GM23338 (cell line): ENCODE data around the gene GRM2. TPM values are rescaled to one million over a fixed set of nuclear protein-coding genes. Genes with fewer than 3 reads are reported as not detected.
A peak's percentile ranks its signal among the peaks of the same experiment; 100 is the strongest.

ENCODE experiments used
- ATAC-seq: fragments of 200-7000 bp; cut with Tn5 transposase; 3 replicates; pipeline ENCODE4 v1.9.1; 2020
- DNase-seq: peaks from one replicate; pipeline ENCODE4 v3.0.0-alpha.2; 2015; ENCODE audit warnings: low spot score
- H2AFZ ChIP-seq: fragments of 200-600 bp; sonication (generic); 2 replicates; pipeline ENCODE4 v1.8.0; 2016; ENCODE audit warnings: antibody characterized with exemption, mild to moderate bottlenecking, moderate library complexity
- H3F3A ChIP-seq: fragments of 200-600 bp; sonication (generic); replicated peaks from 2 replicates; pipeline ENCODE4 v1.8.0; 2017; ENCODE audit warnings: antibody characterized with exemption, mixed run types, low read depth
- H3K27ac ChIP-seq: fragments of 200-600 bp; sonication (generic); 2 replicates; pipeline ENCODE4 v1.6.1; 2016; ENCODE audit warnings: low read depth
- H3K27me3 ChIP-seq: fragments of 200-600 bp; sonication (generic); 2 replicates; pipeline ENCODE4 v1.8.0; 2016; ENCODE audit warnings: mild to moderate bottlenecking, mixed run types, moderate library complexity; ENCODE audit not compliant: insufficient read depth
- H3K36me3 ChIP-seq: fragments of 200-600 bp; sonication (generic); 2 replicates; pipeline ENCODE4 v1.8.0; 2016; ENCODE audit warnings: mild to moderate bottlenecking; ENCODE audit not compliant: insufficient read depth
- H3K4me1 ChIP-seq: fragments of 200-600 bp; sonication (generic); 2 replicates; pipeline ENCODE4 v1.8.0; 2016; ENCODE audit warnings: mild to moderate bottlenecking, moderate library complexity; ENCODE audit not compliant: insufficient read depth
- H3K4me2 ChIP-seq: fragments of 200-600 bp; sonication (generic); 2 replicates; pipeline ENCODE4 v1.7.1; 2017; ENCODE audit warnings: mixed run types
- H3K4me3 ChIP-seq: fragments of 200-600 bp; sonication (generic); 2 replicates; pipeline ENCODE4 v1.6.1; 2016; ENCODE audit warnings: mixed run types
- H3K79me2 ChIP-seq: fragments of 200-600 bp; sonication (generic); replicated peaks from 2 replicates; pipeline ENCODE4 v1.8.0; 2017; ENCODE audit warnings: mild to moderate bottlenecking; ENCODE audit not compliant: insufficient read depth
- H3K9me2 ChIP-seq: fragments of 200-600 bp; sonication (generic); 2 replicates; pipeline ENCODE4 v1.8.0; 2017; ENCODE audit not compliant: insufficient read depth
- H4K20me1 ChIP-seq: fragments of 200-600 bp; sonication (generic); replicated peaks from 2 replicates; pipeline ENCODE4 v1.8.0; 2017; ENCODE audit warnings: mild to moderate bottlenecking; ENCODE audit not compliant: insufficient read depth
- H3K27ac Mint-ChIP-seq: 2 replicates; pipeline ENCODE4 v1.8.0; 2020; ENCODE audit warnings: inconsistent platforms, mild to moderate bottlenecking, moderate library complexity, mixed read lengths
- H3K27me3 Mint-ChIP-seq: 3 replicates; pipeline ENCODE4 v1.8.0; 2022; ENCODE audit warnings: low read depth, mild to moderate bottlenecking, moderate library complexity, mixed read lengths, inconsistent platforms; ENCODE audit not compliant: insufficient read depth, poor library complexity
- H3K36me3 Mint-ChIP-seq: 3 replicates; pipeline ENCODE4 v1.8.0; 2021; ENCODE audit warnings: low read depth, mild to moderate bottlenecking, inconsistent platforms, moderate library complexity, mixed read lengths
- H3K4me1 Mint-ChIP-seq: 3 replicates; pipeline ENCODE4 v1.8.0; 2020; ENCODE audit warnings: mild to moderate bottlenecking, inconsistent platforms, mixed read lengths
- H3K4me3 Mint-ChIP-seq: 3 replicates; pipeline ENCODE4 v1.8.0; 2021; ENCODE audit warnings: moderate library complexity, mild to moderate bottlenecking, inconsistent platforms, mixed read lengths
- H3K9me3 Mint-ChIP-seq: 3 replicates; pipeline ENCODE4 v1.8.0; 2020; ENCODE audit warnings: moderate library complexity, mild to moderate bottlenecking, inconsistent platforms, mixed read lengths
- CTCF ChIP-seq, 2 experiments: fragments of 200-600 bp in 1 of 2; sonication (generic) in 1 of 2; conservative IDR thresholded peaks; 2 replicates each; pipeline versions ENCODE4 v1.5.1 to v1.6.1; 2016 to 2017; ENCODE audit warnings: antibody characterized with exemption in 2 of 2, low read depth in 2 of 2, mild to moderate bottlenecking in 2 of 2, moderate library complexity in 1 of 2
- EZH2phosphoT487 ChIP-seq: fragments of 200-600 bp; sonication (generic); IDR thresholded peaks from one replicate; pipeline ENCODE4 v1.8.1; 2018; ENCODE audit warnings: antibody characterized with exemption; ENCODE audit not compliant: unreplicated experiment
- JUNB ChIP-seq: IDR thresholded peaks from one replicate; pipeline ENCODE4 v1.6.1; 2016; ENCODE audit warnings: antibody characterized with exemption; ENCODE audit not compliant: unreplicated experiment
- NANOG ChIP-seq: IDR thresholded peaks from 2 replicates; pipeline ENCODE4 v1.6.1; 2016; ENCODE audit warnings: antibody characterized with exemption, borderline replicate concordance
- ZNF114 ChIP-seq: fragments of 250-450 bp; sonication (Bioruptor Pico); IDR thresholded peaks from 2 replicates; pipeline ENCODE4 v1.5.0; 2020; ENCODE audit warnings: mild to moderate bottlenecking, moderate library complexity
- ZNF331 ChIP-seq: fragments of 250-450 bp; sonication (Bioruptor Pico); IDR thresholded peaks from 2 replicates; pipeline ENCODE4 v1.5.0; 2020; ENCODE audit warnings: low read depth, mild to moderate bottlenecking, moderate library complexity
- polyA plus RNA-seq: library from polyadenylated mRNA; unstranded; fragments of >200 nt; fragmentation: Nextera tagmentation; extraction: Ambion mirVana; gene quantifications from 2 replicates; pipeline ENCODE4 v1.2.1, GENCODE V29; 2016
- total RNA-seq: library from RNA; depleted of rRNA; stranded (reverse); fragments of >200 nt; shearing (Covaris generic); gene quantifications from 2 replicates; pipeline ENCODE4 v1.2.3, GENCODE V29; 2014
- TF ChIP-seq, protein P1 (sequence below): IDR thresholded peaks from one replicate; pipeline ENCODE4 v1.6.1; 2018; ENCODE audit warnings: antibody characterized with exemption; ENCODE audit not compliant: unreplicated experiment

Gene GRM2
- total and polyA plus RNA-seq, 2 experiments from 2014 or later = 2.1 to 5.1 TPM

- TF ChIP-seq, protein P1, sequence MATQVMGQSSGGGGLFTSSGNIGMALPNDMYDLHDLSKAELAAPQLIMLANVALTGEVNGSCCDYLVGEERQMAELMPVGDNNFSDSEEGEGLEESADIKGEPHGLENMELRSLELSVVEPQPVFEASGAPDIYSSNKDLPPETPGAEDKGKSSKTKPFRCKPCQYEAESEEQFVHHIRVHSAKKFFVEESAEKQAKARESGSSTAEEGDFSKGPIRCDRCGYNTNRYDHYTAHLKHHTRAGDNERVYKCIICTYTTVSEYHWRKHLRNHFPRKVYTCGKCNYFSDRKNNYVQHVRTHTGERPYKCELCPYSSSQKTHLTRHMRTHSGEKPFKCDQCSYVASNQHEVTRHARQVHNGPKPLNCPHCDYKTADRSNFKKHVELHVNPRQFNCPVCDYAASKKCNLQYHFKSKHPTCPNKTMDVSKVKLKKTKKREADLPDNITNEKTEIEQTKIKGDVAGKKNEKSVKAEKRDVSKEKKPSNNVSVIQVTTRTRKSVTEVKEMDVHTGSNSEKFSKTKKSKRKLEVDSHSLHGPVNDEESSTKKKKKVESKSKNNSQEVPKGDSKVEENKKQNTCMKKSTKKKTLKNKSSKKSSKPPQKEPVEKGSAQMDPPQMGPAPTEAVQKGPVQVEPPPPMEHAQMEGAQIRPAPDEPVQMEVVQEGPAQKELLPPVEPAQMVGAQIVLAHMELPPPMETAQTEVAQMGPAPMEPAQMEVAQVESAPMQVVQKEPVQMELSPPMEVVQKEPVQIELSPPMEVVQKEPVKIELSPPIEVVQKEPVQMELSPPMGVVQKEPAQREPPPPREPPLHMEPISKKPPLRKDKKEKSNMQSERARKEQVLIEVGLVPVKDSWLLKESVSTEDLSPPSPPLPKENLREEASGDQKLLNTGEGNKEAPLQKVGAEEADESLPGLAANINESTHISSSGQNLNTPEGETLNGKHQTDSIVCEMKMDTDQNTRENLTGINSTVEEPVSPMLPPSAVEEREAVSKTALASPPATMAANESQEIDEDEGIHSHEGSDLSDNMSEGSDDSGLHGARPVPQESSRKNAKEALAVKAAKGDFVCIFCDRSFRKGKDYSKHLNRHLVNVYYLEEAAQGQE = no peak
- TF ChIP-seq NANOG (no peak), JUNB (no peak), ZNF331 (CRISPR knock-in tag) (no peak)
Measured at GRCh38 chr3:51706021-51706485, 815 bp upstream of the GRM2 start (continued).

DNA sequence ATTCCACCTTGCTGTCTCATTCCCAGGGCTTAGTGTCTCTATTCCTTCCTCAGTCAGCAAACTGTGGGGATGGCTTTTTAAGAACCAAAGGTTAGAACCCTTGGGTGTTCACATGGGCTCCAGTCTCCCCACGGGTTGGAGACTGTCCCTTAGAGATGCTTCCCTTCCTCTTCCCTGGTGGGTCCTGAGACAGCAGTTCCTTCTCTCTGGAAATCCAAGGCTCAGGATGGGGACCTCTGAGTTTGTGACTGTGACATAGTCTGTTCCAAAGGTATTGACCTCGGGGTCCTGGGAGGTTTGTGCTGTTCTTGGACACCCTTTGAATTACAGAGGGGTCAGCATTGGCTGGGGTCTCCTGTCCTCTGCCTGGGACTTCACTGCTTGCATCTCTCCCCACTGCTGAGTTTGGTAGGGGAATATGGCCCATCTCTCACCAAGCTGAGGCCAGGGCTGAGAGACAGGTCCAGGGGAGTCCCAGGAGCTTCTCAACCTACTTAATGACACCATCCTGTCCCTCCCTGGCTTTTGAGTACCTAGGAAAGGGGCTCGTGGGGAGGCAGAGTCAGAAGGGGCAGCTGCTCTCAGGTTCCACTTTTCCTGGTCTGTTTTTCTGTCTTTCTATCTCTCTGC lies 1.5 kb downstream of the GRM2 start:
- peaks cover 27% of the 10 kb centered on the region for H3K27me3 Mint-ChIP-seq
- no peaks in the 10 kb centered on the region for H3K9me2 ChIP-seq
- peaks cover 22% of the 10 kb centered on the region for H3K27me3 ChIP-seq
- no peak for DNase-seq
- peak overlapping the region; percentile 85; the same call in 2 of the 3 replicates for H3K4me3 Mint-ChIP-seq
- H3K36me3 Mint-ChIP-seq = no peaks in the 10 kb centered on the region; the same call in 2 of the 3 replicates
- H3K9me3 Mint-ChIP-seq = no peaks in the 10 kb centered on the region; the same call in 2 of the 3 replicates
- H3K4me2 ChIP-seq = no peak overlapping the region
- H3K4me3 ChIP-seq = no peak overlapping the region
- TF ChIP-seq ZNF114 (CRISPR knock-in tag) = no peak
- H3K79me2 ChIP-seq = no peaks in the 10 kb centered on the region
- H3K27ac ChIP-seq = no peak overlapping the region
- peaks cover 14% of the 10 kb centered on the region for H3K4me1 ChIP-seq
- H4K20me1 ChIP-seq = peaks cover 5% of the 10 kb centered on the region
- H3K4me1 Mint-ChIP-seq = peaks cover 31% of the 10 kb centered on the region
- no peak overlapping the region for H2AFZ ChIP-seq
- no peak for ATAC-seq
- no peak overlapping the region for H3K27ac Mint-ChIP-seq
- H3F3A ChIP-seq = peaks cover 6% of the 10 kb centered on the region; the same call in 1 of the 2 replicates
- no peaks in the 10 kb centered on the region for H3K36me3 ChIP-seq

DNA sequence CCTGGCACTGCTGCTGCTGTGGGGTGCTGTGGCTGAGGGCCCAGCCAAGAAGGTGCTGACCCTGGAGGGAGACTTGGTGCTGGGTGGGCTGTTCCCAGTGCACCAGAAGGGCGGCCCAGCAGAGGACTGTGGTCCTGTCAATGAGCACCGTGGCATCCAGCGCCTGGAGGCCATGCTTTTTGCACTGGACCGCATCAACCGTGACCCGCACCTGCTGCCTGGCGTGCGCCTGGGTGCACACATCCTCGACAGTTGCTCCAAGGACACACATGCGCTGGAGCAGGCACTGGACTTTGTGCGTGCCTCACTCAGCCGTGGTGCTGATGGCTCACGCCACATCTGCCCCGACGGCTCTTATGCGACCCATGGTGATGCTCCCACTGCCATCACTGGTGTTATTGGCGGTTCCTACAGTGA lies 2.1 kb downstream of the GRM2 start:
- Histone ChIP-seq H3K27me3 (peaks cover 22% of the 10 kb centered on the region), H4K20me1 (peaks cover 5% of the 10 kb centered on the region), H3K36me3 (no peaks in the 10 kb centered on the region), H3K4me2 (no peak overlapping the region), H3K79me2 (no peaks in the 10 kb centered on the region), H3K4me1 (peaks cover 7% of the 10 kb centered on the region), H3K4me3 (no peak overlapping the region), H2AFZ (no peak overlapping the region), H3K27ac (no peak overlapping the region), H3K9me2 (no peaks in the 10 kb centered on the region), H3F3A (peaks cover 6% of the 10 kb centered on the region; the same call in 1 of the 2 replicates)
- H3K4me1 Mint-ChIP-seq = peaks cover 27% of the 10 kb centered on the region
- H3K9me3 Mint-ChIP-seq = no peaks in the 10 kb centered on the region; the same call in 2 of the 3 replicates
- peaks cover 3% of the 10 kb centered on the region; the same call in 1 of the 3 replicates for H3K36me3 Mint-ChIP-seq
- H3K4me3 Mint-ChIP-seq = no peak overlapping the region; the same call in 2 of the 3 replicates
- peaks cover 27% of the 10 kb centered on the region for H3K27me3 Mint-ChIP-seq
- H3K27ac Mint-ChIP-seq = no peak overlapping the region
- no peak for DNase-seq
- ATAC-seq = no peak
- no peak for TF ChIP-seq NANOG
- TF ChIP-seq CTCF (conservative IDR thresholded peaks at IDR 0.05; ENCODE audit: low read depth in 2 of 2) = no peak
- no peak for TF ChIP-seq ZNF114 (CRISPR knock-in tag)
- TF ChIP-seq EZH2phosphoT487 = no peak
